DND-41 (cell line): ENCODE data around the gene SNTG2.

ENCODE experiments used
- ATAC-seq: fragments of 200-7000 bp; cut with Tn5 transposase; 3 replicates; pipeline ENCODE4 v1.9.1; 2021; ENCODE audit warnings: low read depth; ENCODE audit not compliant: insufficient read depth
- DNase-seq: peaks from one replicate; pipeline ENCODE4 v3.0.0-alpha.2; 2020
- H2AFZ ChIP-seq: 2 replicates; pipeline ENCODE4 v1.6.0; 2012; ENCODE audit warnings: low read depth, low read length
- H3K27ac ChIP-seq: 2 replicates; pipeline ENCODE4 v1.5.1; 2012; ENCODE audit warnings: low read length, inconsistent platforms
- H3K27me3 ChIP-seq: fragments of 200-600 bp; sonication (generic); 2 replicates; pipeline ENCODE4 v1.6.0; 2012; ENCODE audit warnings: low read length, mild to moderate bottlenecking, inconsistent platforms; ENCODE audit not compliant: insufficient read depth, poor library complexity
- H3K36me3 ChIP-seq: 2 replicates; pipeline ENCODE4 v1.5.1; 2012; ENCODE audit warnings: low read length, inconsistent platforms; ENCODE audit not compliant: insufficient read depth
- H3K4me1 ChIP-seq: 2 replicates; pipeline ENCODE4 v1.5.1; 2012; ENCODE audit warnings: mild to moderate bottlenecking, low read length; ENCODE audit not compliant: insufficient read depth
- H3K4me2 ChIP-seq: 2 replicates; pipeline ENCODE4 v1.6.0; 2012; ENCODE audit warnings: mild to moderate bottlenecking, moderate library complexity, low read length, inconsistent platforms; ENCODE audit not compliant: insufficient read depth
- H3K4me3 ChIP-seq, 2 experiments: fragments of 200-600 bp in 1 of 2; shearing (Covaris generic) in 1 of 2; 2 replicates each; pipeline ENCODE4 v1.5.1; 2012 to 2016; ENCODE audit warnings: inconsistent platforms in 2 of 2, low read length in 2 of 2, mild to moderate bottlenecking in 2 of 2, low read depth in 1 of 2, moderate library complexity in 1 of 2
- H3K79me2 ChIP-seq: 2 replicates; pipeline ENCODE4 v1.6.0; 2012; ENCODE audit warnings: low read length, inconsistent platforms; ENCODE audit not compliant: insufficient read depth
- H3K9ac ChIP-seq: 2 replicates; pipeline ENCODE4 v1.6.0; 2012; ENCODE audit warnings: low read depth, mild to moderate bottlenecking, inconsistent platforms, low read length, moderate library complexity
- H3K9me3 ChIP-seq: 2 replicates; pipeline ENCODE4 v1.5.1; 2012; ENCODE audit warnings: low read length, moderate library complexity, mild to moderate bottlenecking, inconsistent platforms; ENCODE audit not compliant: insufficient read depth, severe bottlenecking
- H4K20me1 ChIP-seq: 2 replicates; pipeline ENCODE4 v1.6.0; 2012; ENCODE audit warnings: low read length; ENCODE audit not compliant: insufficient read depth
- CTCF ChIP-seq: IDR thresholded peaks from 2 replicates; pipeline ENCODE4 v1.5.1; 2012; ENCODE audit warnings: borderline replicate concordance, low read length, moderate library complexity, mild to moderate bottlenecking; ENCODE audit not compliant: poor library complexity, severe bottlenecking; ENCODE audit errors: extremely low read depth
- EZH2 ChIP-seq: IDR thresholded peaks from 3 replicates; pipeline ENCODE4 v1.6.1; 2012; ENCODE audit warnings: borderline replicate concordance, low read depth, mild to moderate bottlenecking, moderate library complexity, low read length, inconsistent platforms; ENCODE audit not compliant: severe bottlenecking

The SNTG2 gene

GRCh38 chr2:1136067-1136466 is 185.4 kb downstream of the SNTG2 start:
- Histone ChIP-seq H3K4me2 (no peak overlapping the region), H4K20me1 (no peaks in the 10 kb centered on the region), H3K9me3 (no peaks in the 10 kb centered on the region), H3K4me3 (no peak overlapping the region), H3K36me3 (peaks cover 9% of the 10 kb centered on the region; the same call in 1 of the 2 replicates), H3K27me3 (no peaks in the 10 kb centered on the region), H3K9ac (no peak overlapping the region), H3K79me2 (no peaks in the 10 kb centered on the region), H3K4me1 (no peaks in the 10 kb centered on the region), H2AFZ (no peak overlapping the region), H3K27ac (no peak overlapping the region)
- TF ChIP-seq EZH2 (no peak), CTCF (peak; percentile 49)
- DNase-seq (no peak), ATAC-seq (no peak)

- Histone ChIP-seq H3K27me3 (no peaks in the 10 kb centered on the region), H3K9ac (no peak overlapping the region), H3K36me3 (peaks cover 13% of the 10 kb centered on the region; the same call in 1 of the 2 replicates), H3K4me1 (no peaks in the 10 kb centered on the region), H3K9me3 (no peaks in the 10 kb centered on the region), H3K27ac (no peak overlapping the region), H3K79me2 (no peaks in the 10 kb centered on the region), H2AFZ (no peak overlapping the region), H3K4me3 (no peak overlapping the region), H3K4me2 (no peak overlapping the region), H4K20me1 (no peaks in the 10 kb centered on the region)
- DNase-seq = no peak
- ATAC-seq = no peak
- no peak for TF ChIP-seq EZH2
- no peak for TF ChIP-seq CTCF
Observed at GRCh38 chr2:1136846-1137245, 186.2 kb downstream of the SNTG2 start.

GRCh38 chr2:1137264-1137663 is 186.6 kb downstream of the SNTG2 start:
- no peak for TF ChIP-seq EZH2
- TF ChIP-seq CTCF = no peak
- DNase-seq (no peak), ATAC-seq (no peak)
- H2AFZ ChIP-seq = no peak overlapping the region
- H3K27ac ChIP-seq = no peak overlapping the region
- H4K20me1 ChIP-seq = no peaks in the 10 kb centered on the region
- no peaks in the 10 kb centered on the region for H3K4me1 ChIP-seq
- no peak overlapping the region for H3K4me3 ChIP-seq
- H3K4me2 ChIP-seq = no peak overlapping the region
- no peak overlapping the region for H3K9ac ChIP-seq
- H3K27me3 ChIP-seq = no peaks in the 10 kb centered on the region
- H3K9me3 ChIP-seq = no peaks in the 10 kb centered on the region
- H3K79me2 ChIP-seq = no peaks in the 10 kb centered on the region
- H3K36me3 ChIP-seq = peaks cover 17% of the 10 kb centered on the region

- H3K4me3 ChIP-seq = no peak overlapping the region
- H3K9me3 ChIP-seq = no peaks in the 10 kb centered on the region
- H3K4me2 ChIP-seq = no peak overlapping the region
- H2AFZ ChIP-seq = no peak overlapping the region
- H3K27ac ChIP-seq = no peak overlapping the region
- DNase-seq (no peak), ATAC-seq (no peak)
- H4K20me1 ChIP-seq = no peaks in the 10 kb centered on the region
- TF ChIP-seq EZH2 (no peak), CTCF (no peak)
- H3K27me3 ChIP-seq = no peaks in the 10 kb centered on the region
- no peak overlapping the region for H3K9ac ChIP-seq
- H3K79me2 ChIP-seq = no peaks in the 10 kb centered on the region
- no peaks in the 10 kb centered on the region for H3K4me1 ChIP-seq
- peaks cover 19% of the 10 kb centered on the region for H3K36me3 ChIP-seq
Observed at GRCh38 chr2:1137913-1138391, 187.3 kb downstream of the SNTG2 start.
